ENCODE data around the gene WDR70. TPM values are rescaled to one million over a fixed set of nuclear protein-coding genes. Genes with fewer than 3 reads are reported as not detected.
A peak's percentile ranks its signal among the peaks of the same experiment; 100 is the strongest.

WDR70 gene
- total RNA-seq, 1 experiment from 2014 or later, result 35.0 TPM

- H3K4me3 Mint-ChIP-seq, result no peak overlapping the region
- H3K4me1 Mint-ChIP-seq, result no peaks in the 10 kb centered on the region
- H3K27me3 Mint-ChIP-seq (ENCODE audit: low read depth), result no peaks in the 10 kb centered on the region
- H3K36me3 Mint-ChIP-seq, result peaks cover 2% of the 10 kb centered on the region; the same call in 1 of the 2 replicates
- H3K9me3 Mint-ChIP-seq, result peaks cover 6% of the 10 kb centered on the region; the same call in 1 of the 2 replicates
- POLR2A ChIA-PET, result no interaction called here
- H3K27ac Mint-ChIP-seq, result no peak overlapping the region
- TF ChIP-seq GABPB1 (CRISPR knock-in tag; IDR thresholded peaks at IDR 0.05), result no peak
- TF ChIP-seq ZNF232 (CRISPR knock-in tag; IDR thresholded peaks at IDR 0.05), result no peak
- TF ChIP-seq NR2C2 (CRISPR knock-in tag; IDR thresholded peaks at IDR 0.05), result no peak
- TF ChIP-seq PRDM15 (CRISPR knock-in tag; IDR thresholded peaks at IDR 0.05), result no peak
- TF ChIP-seq NFYB (CRISPR knock-in tag; conservative IDR thresholded peaks at IDR 0.05; ENCODE audit: low read depth), result no peak
- ATAC-seq (no peak), DNase-seq (ENCODE audit: low spot score) (no peak)
- CTCF ChIA-PET, result no interaction called here
Observed at GRCh38 chr5:37754976-37755375, 375.9 kb downstream of the WDR70 start.

GRCh38 chr5:37755581-37755980, 376.5 kb downstream of the WDR70 start:
- ATAC-seq (no peak), DNase-seq (ENCODE audit: low spot score) (no peak)
- H3K4me3 Mint-ChIP-seq, result no peak overlapping the region
- TF ChIP-seq ZNF423 (CRISPR knock-in tag; IDR thresholded peaks at IDR 0.05) (no peak), USF2 (CRISPR knock-in tag; IDR thresholded peaks at IDR 0.05) (0 out of 2 replicates have a peak, but pooled peaks have one; percentile 22)
- POLR2A ChIA-PET, result no interaction called here
- no peaks in the 10 kb centered on the region for H3K4me1 Mint-ChIP-seq
- no peak overlapping the region for H3K27ac Mint-ChIP-seq
- peaks cover 6% of the 10 kb centered on the region; the same call in 1 of the 2 replicates for H3K9me3 Mint-ChIP-seq
- peaks cover 2% of the 10 kb centered on the region; the same call in 1 of the 2 replicates for H3K36me3 Mint-ChIP-seq
- CTCF ChIA-PET, result interaction anchor here (1.0 kb wide), 1 partner anchor 343 kb away, joined by 3 read pairs; no protein-coding TSS in a partner anchor
- H3K27me3 Mint-ChIP-seq (ENCODE audit: low read depth), result no peaks in the 10 kb centered on the region

- POLR2A ChIA-PET, result no interaction called here
- no peak for TF ChIP-seq ZBTB43 (CRISPR knock-in tag; IDR thresholded peaks at IDR 0.05)
- no peak for TF ChIP-seq ZMAT4 (CRISPR knock-in tag; IDR thresholded peaks at IDR 0.05)
- TF ChIP-seq MAX (CRISPR knock-in tag; IDR thresholded peaks at IDR 0.05), result no peak
- no peak for TF ChIP-seq FOXJ3 (CRISPR knock-in tag; IDR thresholded peaks at IDR 0.05; ENCODE audit: borderline replicate concordance)
- TF ChIP-seq SOX15 (CRISPR knock-in tag; IDR thresholded peaks at IDR 0.05), result no peak
- TF ChIP-seq MLX (CRISPR knock-in tag; IDR thresholded peaks at IDR 0.05), result no peak
- TF ChIP-seq NR3C1 (CRISPR knock-in tag; conservative IDR thresholded peaks at IDR 0.05; ENCODE audit: low read depth), result no peak
- no peak for TF ChIP-seq ATF6 (CRISPR knock-in tag; IDR thresholded peaks at IDR 0.05)
- TF ChIP-seq PRRX2 (CRISPR knock-in tag; IDR thresholded peaks at IDR 0.05), result no peak
- H3K4me3 Mint-ChIP-seq, result no peak overlapping the region
- no peak overlapping the region for H3K27ac Mint-ChIP-seq
- DNase-seq (ENCODE audit: low spot score), result no peak
- no peaks in the 10 kb centered on the region for H3K27me3 Mint-ChIP-seq (ENCODE audit: low read depth)
- H3K4me1 Mint-ChIP-seq, result no peaks in the 10 kb centered on the region
- CTCF ChIA-PET, result interaction anchor here (1.0 kb wide), 1 partner anchor 343 kb away, joined by 3 read pairs; no protein-coding TSS in a partner anchor
- peaks cover 6% of the 10 kb centered on the region; the same call in 1 of the 2 replicates for H3K9me3 Mint-ChIP-seq
- ATAC-seq, result no peak
- H3K36me3 Mint-ChIP-seq, result peaks cover 2% of the 10 kb centered on the region; the same call in 1 of the 2 replicates
Observed at GRCh38 chr5:37756248-37756647, 377.1 kb downstream of the WDR70 start.

All from WTC11 (cell line).